GM21737 (cell line): ENCODE results near the gene EDEM1.
"Not testable (repeated sequence)": the region's sequence is repeated elsewhere in the genome, so short reads cannot be mapped to it uniquely, and the experiment has no call there.

Experiments used
- ATAC-seq: cut with Tn5 transposase; IDR thresholded peaks from one replicate; pipeline ENCODE4 v1.9.1; 2021; ENCODE audit warnings: mild to moderate bottlenecking, moderate library complexity; ENCODE audit not compliant: unreplicated experiment

EDEM1 gene

GRCh38 chr3:5187156-5187919 lies at the start of gene EDEM1:
TSS of gene EDEM1 (plus strand) at chr3:5187707. CDS start at chr3:5187806, 99 bp downstream.
- peak; percentile 82 for ATAC-seq

GRCh38 chr3:5138214-5138981 lies 49.1 kb upstream of the EDEM1 start:
- no peak for ATAC-seq

GRCh38 chr3:5140230-5140621 lies 47.3 kb upstream of the EDEM1 start:
- no peak for ATAC-seq

GRCh38 chr3:5140839-5141238 lies 46.7 kb upstream of the EDEM1 start:
- no peak for ATAC-seq

GRCh38 chr3:5141760-5142159 lies 45.7 kb upstream of the EDEM1 start:
- ATAC-seq, result no peak

GRCh38 chr3:5143464-5143863 lies 44.0 kb upstream of the EDEM1 start:
- ATAC-seq, result no peak

GRCh38 chr3:5144316-5144994 lies 43.1 kb upstream of the EDEM1 start:
- ATAC-seq, result no peak

GRCh38 chr3:5145120-5145519 lies 42.4 kb upstream of the EDEM1 start:
- ATAC-seq, result no peak

GRCh38 chr3:5147152-5147551 lies 40.4 kb upstream of the EDEM1 start:
- ATAC-seq, result not testable (repeated sequence)

GRCh38 chr3:5149306-5149880 lies 38.1 kb upstream of the EDEM1 start:
- no peak for ATAC-seq

- no peak for ATAC-seq
Measured at GRCh38 chr3:5151586-5151985, 35.9 kb upstream of the EDEM1 start.

GRCh38 chr3:5153074-5153473 lies 34.4 kb upstream of the EDEM1 start:
- ATAC-seq, result no peak

- no peak for ATAC-seq
Measured at GRCh38 chr3:5155241-5155640, 32.3 kb upstream of the EDEM1 start.

- ATAC-seq, result no peak
Measured at GRCh38 chr3:5160321-5160720, 27.2 kb upstream of the EDEM1 start.

GRCh38 chr3:5160940-5161858 lies 26.3 kb upstream of the EDEM1 start:
- ATAC-seq, result no peak

GRCh38 chr3:5162102-5162501 lies 25.4 kb upstream of the EDEM1 start:
- no peak for ATAC-seq

- no peak for ATAC-seq
Measured at GRCh38 chr3:5165698-5166097, 21.8 kb upstream of the EDEM1 start.

GRCh38 chr3:5166846-5167245 lies 20.7 kb upstream of the EDEM1 start:
- ATAC-seq, result no peak

GRCh38 chr3:5168110-5168509 lies 19.4 kb upstream of the EDEM1 start:
- ATAC-seq, result no peak

- no peak for ATAC-seq
Measured at GRCh38 chr3:5169807-5170206, 17.7 kb upstream of the EDEM1 start.
